HepG2 (cell line): ENCODE measurements around the gene YKT6. TPM values are rescaled to one million over a fixed set of nuclear protein-coding genes. Genes with fewer than 3 reads are reported as not detected.

ENCODE experiments used
- AFF4 ChIP-seq: sonication (generic); formaldehyde crosslinking; IDR thresholded peaks from 2 replicates; pipeline ENCODE4 v1.4.0; 2020; ENCODE audit warnings: missing genetic modification reagents
- DMTF1 ChIP-seq: sonication (generic); formaldehyde crosslinking; IDR thresholded peaks from 2 replicates; pipeline ENCODE4 v1.4.0; 2020; ENCODE audit warnings: mild to moderate bottlenecking, missing genetic modification reagents
- LBX2 ChIP-seq: sonication (generic); formaldehyde crosslinking; IDR thresholded peaks from 2 replicates; pipeline ENCODE4 v1.5.0; 2020; ENCODE audit warnings: missing genetic modification reagents, mild to moderate bottlenecking, borderline replicate concordance
- ZFP82 ChIP-seq: sonication (generic); formaldehyde crosslinking; IDR thresholded peaks from 2 replicates; pipeline ENCODE4 v1.5.1; 2020; ENCODE audit warnings: mild to moderate bottlenecking, missing genetic modification reagents, borderline replicate concordance
- ZNF770 ChIP-seq: sonication (generic); formaldehyde crosslinking; IDR thresholded peaks from 2 replicates; pipeline ENCODE4 v1.5.0; 2020; ENCODE audit warnings: mild to moderate bottlenecking, missing genetic modification reagents
- polyA plus RNA-seq, 8 experiments: library from polyadenylated mRNA; depleted of rRNA in 3 of 8; stranded (reverse) in 7 of 8; unstranded in 1 of 8; fragments of >200 nt; fragmentation: Illumina TruSeq in 4 of 8; extraction: Trizol in 4 of 8; gene quantifications; 2 replicates each; pipeline versions ENCODE4 v1.2.1 to v1.2.3, GENCODE V29; 2011 to 2016; ENCODE audit warnings: low read depth in 4 of 8, missing spikeins in 1 of 8, mixed read lengths in 1 of 8; ENCODE audit not compliant: insufficient read depth in 1 of 8
- total RNA-seq, 5 experiments: library from RNA; depleted of rRNA; stranded (reverse); fragments of >200 nt; fragmentation: Illumina TruSeq; extraction: Trizol; gene quantifications; 2 replicates each; pipeline ENCODE4 v1.2.3, GENCODE V29; 2016; ENCODE audit warnings: low read depth in 1 of 5

Gene YKT6
- total and polyA plus RNA-seq, 2 of the 13 experiments (the other 11 are each of a cell fraction or from before 2014, with no cell fraction given): 52.2 to 60.3 TPM

- no peak for TF ChIP-seq ZNF770 (CRISPR knock-in tag)
- TF ChIP-seq AFF4 (CRISPR knock-in tag): no peak
- TF ChIP-seq LBX2: no peak
- no peak for TF ChIP-seq DMTF1 (CRISPR knock-in tag)
- no peak for TF ChIP-seq ZFP82 (CRISPR knock-in tag)
These were observed 40.8 kb upstream of the YKT6 start (continued) for GRCh38 chr7:44159824-44160630.
